ENCODE measurements around the gene CRLF1. TPM values are rescaled to one million over a fixed set of nuclear protein-coding genes. Genes with fewer than 3 reads are reported as not detected.

The CRLF1 gene
- total RNA-seq, 1 experiment from 2014 or later = 16.2 TPM

DNA sequence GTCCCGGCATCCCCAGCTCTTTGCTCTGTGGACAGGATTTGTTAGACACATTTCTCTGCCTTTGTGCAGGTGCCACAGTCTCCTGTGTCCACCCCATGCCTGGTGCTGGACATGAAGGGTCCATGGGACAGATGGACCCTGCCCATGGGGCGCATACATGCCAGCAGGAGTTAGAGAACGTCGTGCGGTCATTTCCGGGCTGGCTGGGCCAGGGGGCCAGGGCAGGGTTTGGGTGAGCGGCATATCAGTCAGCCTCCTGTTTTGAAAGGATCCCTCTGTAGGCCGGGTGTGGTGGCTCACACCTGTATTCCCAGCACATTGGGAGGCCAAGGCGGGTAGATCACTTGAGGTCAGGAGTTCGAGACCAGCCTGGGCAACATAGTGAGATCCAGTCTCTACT lies 41.2 kb upstream of the CRLF1 start:
- no peak overlapping the region for H3K14ac ChIP-seq (ENCODE audit: insufficient read depth, low read length)
- no peak overlapping the region for H3T11ph ChIP-seq (ENCODE audit: low read length)
- H3K9me3 ChIP-seq (ENCODE audit: control insufficient read depth, low read depth, low read length) = no peaks in the 10 kb centered on the region
- H3K23ac ChIP-seq (ENCODE audit: insufficient read length, low read depth, low read length) = no peak overlapping the region
- H3K18ac ChIP-seq (ENCODE audit: insufficient read length, low read depth, low read length) = no peak overlapping the region
- DNase-seq = no peak
- no peak overlapping the region for H2AK5ac ChIP-seq (ENCODE audit: insufficient read length, low read length)
- WGBS (ENCODE audit: extremely low coverage, insufficient read length, low lambda C conversion rate) = no CpG with 5 or more reads among the region's 10 CpGs
- H3K4ac ChIP-seq (ENCODE audit: low read depth, low read length) = no peak overlapping the region
- Mint-ChIP-seq H3K9me3 (no peaks in the 10 kb centered on the region), H3K27me3 (ENCODE audit: low read depth) (peaks cover 2% of the 10 kb centered on the region), H3K4me1 (peaks cover 39 to 54% of the 10 kb centered on the region in 2 experiments), H3K27ac (no peak overlapping the region), H3K4me3 (0 out of 5 replicates have a peak overlapping the region, but pooled peaks of 1 of the 2 experiments have one; percentile 32), H3K36me3 (ENCODE audit: insufficient read depth in 1 of 3, low read depth in 3 of 3) (peaks cover 0 to 2% (median 2%) of the 10 kb centered on the region in 3 experiments; a peak in 1 of 7 replicates)
- no peaks in the 10 kb centered on the region for H4K20me1 ChIP-seq (ENCODE audit: control insufficient read depth, insufficient read depth, insufficient read length)
- no peak overlapping the region for H2BK5ac ChIP-seq (ENCODE audit: insufficient read length, low read length)
- no peak overlapping the region for H4K8ac ChIP-seq (replicated peaks; ENCODE audit: insufficient read length, low read depth, low read length)
- no peak overlapping the region for H3K4me2 ChIP-seq (ENCODE audit: insufficient read depth, insufficient read length, low read length)
- no peak overlapping the region for H2BK120ac ChIP-seq (ENCODE audit: low read depth, low read length, poor library complexity, severe bottlenecking)
- H3K27me3 ChIP-seq (ENCODE audit: insufficient read depth, low read length) = no peaks in the 10 kb centered on the region
- TF ChIP-seq CTCF (conservative IDR thresholded peaks at IDR 0.05) = no peak
- no peaks in the 10 kb centered on the region; the same call in 1 of the 2 replicates for H3K4me1 ChIP-seq (ENCODE audit: insufficient read depth, low read length)
- no peak overlapping the region for H4K5ac ChIP-seq (ENCODE audit: insufficient read length, low read depth, low read length)
- H3K27ac ChIP-seq (ENCODE audit: insufficient read length, low read depth, low read length) = no peak overlapping the region
- no peak overlapping the region for H3K9ac ChIP-seq (ENCODE audit: extremely low read depth, insufficient read length, low read length)
- H3K79me1 ChIP-seq (ENCODE audit: insufficient read depth, low read depth, low read length, poor library complexity, severe bottlenecking) = no peaks in the 10 kb centered on the region
- no peaks in the 10 kb centered on the region for H3K23me2 ChIP-seq (ENCODE audit: insufficient read length, low read depth, low read length, poor library complexity, severe bottlenecking)
- no peak overlapping the region for H2BK12ac ChIP-seq (ENCODE audit: insufficient read length, low read depth, low read length)
- H2BK15ac ChIP-seq (ENCODE audit: low read depth, low read length) = no peak overlapping the region
- no peak overlapping the region for H2AFZ ChIP-seq (ENCODE audit: low read length)
- H2BK20ac ChIP-seq (ENCODE audit: low read depth, low read length, poor library complexity, severe bottlenecking) = no peak overlapping the region
- no peaks in the 10 kb centered on the region for H3K79me2 ChIP-seq (ENCODE audit: insufficient read depth, low read length)
- no peak overlapping the region for H4K91ac ChIP-seq (ENCODE audit: insufficient read length, low read depth, low read length)
- H3K56ac ChIP-seq (ENCODE audit: insufficient read length, low read depth, low read length) = no peak overlapping the region

Measured in H9 (cell line).